ENCODE data around the gene FAAP20. TPM values are rescaled to one million over a fixed set of nuclear protein-coding genes. Genes with fewer than 3 reads are reported as not detected.

FAAP20 gene
- total and polyA plus RNA-seq, 2 experiments from 2014 or later: 79.1 to 167 TPM

DNA sequence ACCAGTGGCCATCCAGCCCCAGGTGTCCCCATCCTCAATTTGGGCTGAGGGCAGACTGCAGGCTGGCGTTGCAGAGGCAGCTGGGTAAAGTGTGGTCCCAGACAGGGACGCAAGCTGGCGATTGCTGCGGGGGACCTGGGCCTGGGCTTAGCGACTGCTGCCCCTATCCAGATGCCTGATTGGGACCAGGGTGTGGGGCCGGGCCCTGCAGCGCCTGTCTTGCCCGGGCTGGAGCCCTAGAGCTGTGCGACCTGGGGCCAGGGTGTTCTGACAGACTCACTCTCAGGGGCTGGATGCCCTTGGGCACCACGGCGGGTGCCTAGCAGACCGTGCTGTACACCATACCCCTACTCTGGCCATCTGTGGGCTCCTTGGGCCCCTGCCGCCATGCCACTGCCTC lies 16.2 kb upstream of the FAAP20 start:
- Histone ChIP-seq H3K27me3 (ENCODE audit: insufficient read depth) (peaks cover 6% of the 10 kb centered on the region; the same call in 1 of the 2 replicates), H3K9me2 (ENCODE audit: insufficient read depth) (no peaks in the 10 kb centered on the region), H3K79me2 (replicated peaks; ENCODE audit: insufficient read depth) (no peaks in the 10 kb centered on the region), H3K4me2 (no peak overlapping the region), H3K4me3 (no peak overlapping the region), H4K20me1 (replicated peaks; ENCODE audit: insufficient read depth) (no peaks in the 10 kb centered on the region), H3K27ac (ENCODE audit: low read depth) (no peak overlapping the region), H3K36me3 (ENCODE audit: insufficient read depth) (no peaks in the 10 kb centered on the region), H3K4me1 (ENCODE audit: insufficient read depth) (peaks cover 19% of the 10 kb centered on the region), H3F3A (replicated peaks; ENCODE audit: low read depth) (peaks cover 13% of the 10 kb centered on the region; the same call in 1 of the 2 replicates), H2AFZ (no peak overlapping the region)
- H3K4me1 Mint-ChIP-seq: peaks cover 22% of the 10 kb centered on the region
- peaks cover 21% of the 10 kb centered on the region for H3K27me3 Mint-ChIP-seq (ENCODE audit: insufficient read depth, low read depth, poor library complexity)
- no peak for DNase-seq (ENCODE audit: low spot score)
- TF ChIP-seq ZNF114 (CRISPR knock-in tag; IDR thresholded peaks at IDR 0.05) (no peak), JUNB (IDR thresholded peaks at IDR 0.05; ENCODE audit: unreplicated experiment) (no peak), STAT1 (IDR thresholded peaks at IDR 0.05; ENCODE audit: unreplicated experiment) (no peak), EZH2phosphoT487 (IDR thresholded peaks at IDR 0.05; ENCODE audit: unreplicated experiment) (no peak), POLR2AphosphoS5 (IDR thresholded peaks at IDR 0.05; ENCODE audit: low read depth) (no peak), ZNF331 (CRISPR knock-in tag; IDR thresholded peaks at IDR 0.05; ENCODE audit: low read depth) (no peak), CREB1 (CRISPR knock-in tag; IDR thresholded peaks at IDR 0.05; ENCODE audit: low read depth) (no peak), NANOG (IDR thresholded peaks at IDR 0.05; ENCODE audit: borderline replicate concordance) (no peak), EZH2 (IDR thresholded peaks at IDR 0.05; ENCODE audit: low read depth, unreplicated experiment) (no peak)
- TF ChIP-seq, protein P1, sequence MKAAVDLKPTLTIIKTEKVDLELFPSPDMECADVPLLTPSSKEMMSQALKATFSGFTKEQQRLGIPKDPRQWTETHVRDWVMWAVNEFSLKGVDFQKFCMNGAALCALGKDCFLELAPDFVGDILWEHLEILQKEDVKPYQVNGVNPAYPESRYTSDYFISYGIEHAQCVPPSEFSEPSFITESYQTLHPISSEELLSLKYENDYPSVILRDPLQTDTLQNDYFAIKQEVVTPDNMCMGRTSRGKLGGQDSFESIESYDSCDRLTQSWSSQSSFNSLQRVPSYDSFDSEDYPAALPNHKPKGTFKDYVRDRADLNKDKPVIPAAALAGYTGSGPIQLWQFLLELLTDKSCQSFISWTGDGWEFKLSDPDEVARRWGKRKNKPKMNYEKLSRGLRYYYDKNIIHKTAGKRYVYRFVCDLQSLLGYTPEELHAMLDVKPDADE (IDR thresholded peaks at IDR 0.05): no peak
- TF ChIP-seq, protein P2, sequence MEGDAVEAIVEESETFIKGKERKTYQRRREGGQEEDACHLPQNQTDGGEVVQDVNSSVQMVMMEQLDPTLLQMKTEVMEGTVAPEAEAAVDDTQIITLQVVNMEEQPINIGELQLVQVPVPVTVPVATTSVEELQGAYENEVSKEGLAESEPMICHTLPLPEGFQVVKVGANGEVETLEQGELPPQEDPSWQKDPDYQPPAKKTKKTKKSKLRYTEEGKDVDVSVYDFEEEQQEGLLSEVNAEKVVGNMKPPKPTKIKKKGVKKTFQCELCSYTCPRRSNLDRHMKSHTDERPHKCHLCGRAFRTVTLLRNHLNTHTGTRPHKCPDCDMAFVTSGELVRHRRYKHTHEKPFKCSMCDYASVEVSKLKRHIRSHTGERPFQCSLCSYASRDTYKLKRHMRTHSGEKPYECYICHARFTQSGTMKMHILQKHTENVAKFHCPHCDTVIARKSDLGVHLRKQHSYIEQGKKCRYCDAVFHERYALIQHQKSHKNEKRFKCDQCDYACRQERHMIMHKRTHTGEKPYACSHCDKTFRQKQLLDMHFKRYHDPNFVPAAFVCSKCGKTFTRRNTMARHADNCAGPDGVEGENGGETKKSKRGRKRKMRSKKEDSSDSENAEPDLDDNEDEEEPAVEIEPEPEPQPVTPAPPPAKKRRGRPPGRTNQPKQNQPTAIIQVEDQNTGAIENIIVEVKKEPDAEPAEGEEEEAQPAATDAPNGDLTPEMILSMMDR (conservative IDR thresholded peaks at IDR 0.05; ENCODE audit: low read depth in 2 of 2): no peak
- TF ChIP-seq, protein P3, sequence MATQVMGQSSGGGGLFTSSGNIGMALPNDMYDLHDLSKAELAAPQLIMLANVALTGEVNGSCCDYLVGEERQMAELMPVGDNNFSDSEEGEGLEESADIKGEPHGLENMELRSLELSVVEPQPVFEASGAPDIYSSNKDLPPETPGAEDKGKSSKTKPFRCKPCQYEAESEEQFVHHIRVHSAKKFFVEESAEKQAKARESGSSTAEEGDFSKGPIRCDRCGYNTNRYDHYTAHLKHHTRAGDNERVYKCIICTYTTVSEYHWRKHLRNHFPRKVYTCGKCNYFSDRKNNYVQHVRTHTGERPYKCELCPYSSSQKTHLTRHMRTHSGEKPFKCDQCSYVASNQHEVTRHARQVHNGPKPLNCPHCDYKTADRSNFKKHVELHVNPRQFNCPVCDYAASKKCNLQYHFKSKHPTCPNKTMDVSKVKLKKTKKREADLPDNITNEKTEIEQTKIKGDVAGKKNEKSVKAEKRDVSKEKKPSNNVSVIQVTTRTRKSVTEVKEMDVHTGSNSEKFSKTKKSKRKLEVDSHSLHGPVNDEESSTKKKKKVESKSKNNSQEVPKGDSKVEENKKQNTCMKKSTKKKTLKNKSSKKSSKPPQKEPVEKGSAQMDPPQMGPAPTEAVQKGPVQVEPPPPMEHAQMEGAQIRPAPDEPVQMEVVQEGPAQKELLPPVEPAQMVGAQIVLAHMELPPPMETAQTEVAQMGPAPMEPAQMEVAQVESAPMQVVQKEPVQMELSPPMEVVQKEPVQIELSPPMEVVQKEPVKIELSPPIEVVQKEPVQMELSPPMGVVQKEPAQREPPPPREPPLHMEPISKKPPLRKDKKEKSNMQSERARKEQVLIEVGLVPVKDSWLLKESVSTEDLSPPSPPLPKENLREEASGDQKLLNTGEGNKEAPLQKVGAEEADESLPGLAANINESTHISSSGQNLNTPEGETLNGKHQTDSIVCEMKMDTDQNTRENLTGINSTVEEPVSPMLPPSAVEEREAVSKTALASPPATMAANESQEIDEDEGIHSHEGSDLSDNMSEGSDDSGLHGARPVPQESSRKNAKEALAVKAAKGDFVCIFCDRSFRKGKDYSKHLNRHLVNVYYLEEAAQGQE (IDR thresholded peaks at IDR 0.05; ENCODE audit: unreplicated experiment): no peak
- TF ChIP-seq, protein P4, sequence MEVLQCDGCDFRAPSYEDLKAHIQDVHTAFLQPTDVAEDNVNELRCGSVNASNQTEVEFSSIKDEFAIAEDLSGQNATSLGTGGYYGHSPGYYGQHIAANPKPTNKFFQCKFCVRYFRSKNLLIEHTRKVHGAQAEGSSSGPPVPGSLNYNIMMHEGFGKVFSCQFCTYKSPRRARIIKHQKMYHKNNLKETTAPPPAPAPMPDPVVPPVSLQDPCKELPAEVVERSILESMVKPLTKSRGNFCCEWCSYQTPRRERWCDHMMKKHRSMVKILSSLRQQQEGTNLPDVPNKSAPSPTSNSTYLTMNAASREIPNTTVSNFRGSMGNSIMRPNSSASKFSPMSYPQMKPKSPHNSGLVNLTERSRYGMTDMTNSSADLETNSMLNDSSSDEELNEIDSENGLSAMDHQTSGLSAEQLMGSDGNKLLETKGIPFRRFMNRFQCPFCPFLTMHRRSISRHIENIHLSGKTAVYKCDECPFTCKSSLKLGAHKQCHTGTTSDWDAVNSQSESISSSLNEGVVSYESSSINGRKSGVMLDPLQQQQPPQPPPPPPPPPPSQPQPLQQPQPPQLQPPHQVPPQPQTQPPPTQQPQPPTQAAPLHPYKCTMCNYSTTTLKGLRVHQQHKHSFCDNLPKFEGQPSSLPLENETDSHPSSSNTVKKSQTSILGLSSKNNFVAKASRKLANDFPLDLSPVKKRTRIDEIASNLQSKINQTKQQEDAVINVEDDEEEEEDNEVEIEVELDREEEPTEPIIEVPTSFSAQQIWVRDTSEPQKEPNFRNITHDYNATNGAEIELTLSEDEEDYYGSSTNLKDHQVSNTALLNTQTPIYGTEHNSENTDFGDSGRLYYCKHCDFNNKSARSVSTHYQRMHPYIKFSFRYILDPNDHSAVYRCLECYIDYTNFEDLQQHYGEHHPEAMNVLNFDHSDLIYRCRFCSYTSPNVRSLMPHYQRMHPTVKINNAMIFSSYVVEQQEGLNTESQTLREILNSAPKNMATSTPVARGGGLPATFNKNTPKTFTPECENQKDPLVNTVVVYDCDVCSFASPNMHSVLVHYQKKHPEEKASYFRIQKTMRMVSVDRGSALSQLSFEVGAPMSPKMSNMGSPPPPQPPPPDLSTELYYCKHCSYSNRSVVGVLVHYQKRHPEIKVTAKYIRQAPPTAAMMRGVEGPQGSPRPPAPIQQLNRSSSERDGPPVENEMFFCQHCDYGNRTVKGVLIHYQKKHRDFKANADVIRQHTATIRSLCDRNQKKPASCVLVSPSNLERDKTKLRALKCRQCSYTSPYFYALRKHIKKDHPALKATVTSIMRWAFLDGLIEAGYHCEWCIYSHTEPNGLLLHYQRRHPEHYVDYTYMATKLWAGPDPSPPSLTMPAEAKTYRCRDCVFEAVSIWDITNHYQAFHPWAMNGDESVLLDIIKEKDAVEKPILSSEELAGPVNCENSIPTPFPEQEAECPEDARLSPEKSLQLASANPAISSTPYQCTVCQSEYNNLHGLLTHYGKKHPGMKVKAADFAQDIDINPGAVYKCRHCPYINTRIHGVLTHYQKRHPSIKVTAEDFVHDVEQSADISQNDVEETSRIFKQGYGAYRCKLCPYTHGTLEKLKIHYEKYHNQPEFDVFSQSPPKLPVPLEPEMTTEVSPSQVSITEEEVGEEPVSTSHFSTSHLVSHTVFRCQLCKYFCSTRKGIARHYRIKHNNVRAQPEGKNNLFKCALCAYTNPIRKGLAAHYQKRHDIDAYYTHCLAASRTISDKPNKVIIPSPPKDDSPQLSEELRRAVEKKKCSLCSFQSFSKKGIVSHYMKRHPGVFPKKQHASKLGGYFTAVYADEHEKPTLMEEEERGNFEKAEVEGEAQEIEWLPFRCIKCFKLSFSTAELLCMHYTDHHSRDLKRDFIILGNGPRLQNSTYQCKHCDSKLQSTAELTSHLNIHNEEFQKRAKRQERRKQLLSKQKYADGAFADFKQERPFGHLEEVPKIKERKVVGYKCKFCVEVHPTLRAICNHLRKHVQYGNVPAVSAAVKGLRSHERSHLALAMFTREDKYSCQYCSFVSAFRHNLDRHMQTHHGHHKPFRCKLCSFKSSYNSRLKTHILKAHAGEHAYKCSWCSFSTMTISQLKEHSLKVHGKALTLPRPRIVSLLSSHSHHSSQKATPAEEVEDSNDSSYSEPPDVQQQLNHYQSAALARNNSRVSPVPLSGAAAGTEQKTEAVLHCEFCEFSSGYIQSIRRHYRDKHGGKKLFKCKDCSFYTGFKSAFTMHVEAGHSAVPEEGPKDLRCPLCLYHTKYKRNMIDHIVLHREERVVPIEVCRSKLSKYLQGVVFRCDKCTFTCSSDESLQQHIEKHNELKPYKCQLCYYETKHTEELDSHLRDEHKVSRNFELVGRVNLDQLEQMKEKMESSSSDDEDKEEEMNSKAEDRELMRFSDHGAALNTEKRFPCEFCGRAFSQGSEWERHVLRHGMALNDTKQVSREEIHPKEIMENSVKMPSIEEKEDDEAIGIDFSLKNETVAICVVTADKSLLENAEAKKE (CRISPR knock-in tag; IDR thresholded peaks at IDR 0.05): no peak
- ATAC-seq: no peak
- no peaks in the 10 kb centered on the region for H3K36me3 Mint-ChIP-seq (ENCODE audit: low read depth)
- no peaks in the 10 kb centered on the region for H3K9me3 Mint-ChIP-seq
- H3K27ac Mint-ChIP-seq: no peak overlapping the region
- no peak overlapping the region for H3K4me3 Mint-ChIP-seq
